IPS-11a (cell line): Measurements from ENCODE around the gene BNC1.

Experiments
- H3K4me3 ChIP-seq: one replicate; pipeline ENCODE4 v1.5.1; 2013; ENCODE audit warnings: low read depth, low read length, control low read depth

Gene BNC1, protein sequence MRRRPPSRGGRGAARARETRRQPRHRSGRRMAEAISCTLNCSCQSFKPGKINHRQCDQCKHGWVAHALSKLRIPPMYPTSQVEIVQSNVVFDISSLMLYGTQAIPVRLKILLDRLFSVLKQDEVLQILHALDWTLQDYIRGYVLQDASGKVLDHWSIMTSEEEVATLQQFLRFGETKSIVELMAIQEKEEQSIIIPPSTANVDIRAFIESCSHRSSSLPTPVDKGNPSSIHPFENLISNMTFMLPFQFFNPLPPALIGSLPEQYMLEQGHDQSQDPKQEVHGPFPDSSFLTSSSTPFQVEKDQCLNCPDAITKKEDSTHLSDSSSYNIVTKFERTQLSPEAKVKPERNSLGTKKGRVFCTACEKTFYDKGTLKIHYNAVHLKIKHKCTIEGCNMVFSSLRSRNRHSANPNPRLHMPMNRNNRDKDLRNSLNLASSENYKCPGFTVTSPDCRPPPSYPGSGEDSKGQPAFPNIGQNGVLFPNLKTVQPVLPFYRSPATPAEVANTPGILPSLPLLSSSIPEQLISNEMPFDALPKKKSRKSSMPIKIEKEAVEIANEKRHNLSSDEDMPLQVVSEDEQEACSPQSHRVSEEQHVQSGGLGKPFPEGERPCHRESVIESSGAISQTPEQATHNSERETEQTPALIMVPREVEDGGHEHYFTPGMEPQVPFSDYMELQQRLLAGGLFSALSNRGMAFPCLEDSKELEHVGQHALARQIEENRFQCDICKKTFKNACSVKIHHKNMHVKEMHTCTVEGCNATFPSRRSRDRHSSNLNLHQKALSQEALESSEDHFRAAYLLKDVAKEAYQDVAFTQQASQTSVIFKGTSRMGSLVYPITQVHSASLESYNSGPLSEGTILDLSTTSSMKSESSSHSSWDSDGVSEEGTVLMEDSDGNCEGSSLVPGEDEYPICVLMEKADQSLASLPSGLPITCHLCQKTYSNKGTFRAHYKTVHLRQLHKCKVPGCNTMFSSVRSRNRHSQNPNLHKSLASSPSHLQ

DNA sequence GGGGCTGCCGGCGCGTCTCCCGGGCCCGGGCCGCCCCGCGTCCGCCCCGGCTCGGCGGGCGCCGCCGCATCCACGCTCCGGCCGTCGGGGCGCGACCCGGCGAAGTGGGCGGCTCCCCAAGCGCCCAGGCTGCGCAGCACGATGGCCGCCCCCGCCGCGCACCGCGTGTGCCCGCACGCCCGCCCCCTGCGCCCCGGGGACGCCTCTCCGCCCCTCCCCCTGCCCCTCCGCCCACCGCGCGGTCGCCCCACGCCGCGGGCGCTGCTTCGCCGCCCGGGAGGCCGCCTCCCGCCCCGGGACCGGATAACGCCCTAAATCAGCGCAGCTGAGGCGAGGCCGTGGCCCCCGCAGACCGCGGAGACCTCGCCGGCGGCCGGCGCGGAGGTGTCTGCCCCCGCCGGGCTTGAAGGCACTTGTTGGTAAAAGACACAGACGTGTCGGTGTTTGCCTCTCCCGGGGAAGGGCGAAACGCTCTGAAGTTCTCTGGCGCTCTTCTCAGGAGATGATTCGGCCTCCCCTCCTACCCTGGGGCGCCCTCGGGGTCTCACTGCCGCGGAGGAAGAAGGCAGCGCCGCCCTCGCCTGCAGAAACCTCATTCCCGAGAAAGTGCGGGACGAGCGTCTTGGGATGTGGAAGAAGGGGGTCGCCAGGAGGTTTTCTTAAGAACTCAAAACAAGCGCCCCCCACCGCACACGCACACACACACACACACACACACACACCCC, at the start of gene BNC1:
Gene BNC1 (minus strand): TSS at position 106 of the 725 bp plus-strand sequence. CDS start 36 bp downstream, at position 70.
- H3K4me3 ChIP-seq: peak within 1 kb of the TSS; percentile 37

DNA sequence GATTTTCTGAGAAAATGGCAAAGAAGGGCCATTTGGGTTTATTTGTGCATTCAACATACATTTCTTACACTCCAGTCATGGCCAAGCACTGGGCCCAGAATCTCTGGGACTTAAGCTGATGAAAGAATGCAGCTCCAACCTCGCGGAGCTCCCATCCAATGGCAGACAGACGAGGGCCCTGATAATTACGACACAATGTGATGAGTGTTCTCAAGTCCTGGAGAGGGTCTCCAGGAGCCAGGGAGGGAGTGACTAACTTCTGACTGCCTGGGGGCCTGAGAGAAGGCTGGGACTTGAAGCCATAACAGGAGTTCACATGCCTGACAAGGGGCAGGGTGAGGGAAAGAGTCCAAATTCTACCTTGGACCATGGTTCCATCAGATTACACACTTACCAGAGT, 42.6 kb upstream of the BNC1 start:
- H3K4me3 ChIP-seq: no peak overlapping the region

DNA sequence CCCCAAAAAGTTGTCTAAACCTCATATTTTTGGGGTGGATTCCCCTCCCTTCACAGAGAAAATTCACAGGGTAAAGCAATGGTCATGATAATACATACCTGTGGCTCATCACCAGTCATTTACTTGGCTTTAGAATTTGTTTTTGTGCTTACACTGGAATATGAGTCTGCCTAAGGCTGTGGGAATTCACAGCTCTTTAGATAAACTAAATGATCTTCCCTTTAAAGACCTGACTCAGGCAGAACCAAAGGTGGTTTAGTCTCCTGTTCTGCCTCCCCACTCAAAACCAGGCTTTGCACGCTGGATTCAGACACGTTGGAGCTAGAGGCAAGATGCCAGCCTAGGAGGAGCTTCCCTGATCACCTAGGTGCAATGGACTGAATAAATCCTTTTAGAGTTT, 40.3 kb upstream of the BNC1 start:
- no peak overlapping the region for H3K4me3 ChIP-seq

DNA sequence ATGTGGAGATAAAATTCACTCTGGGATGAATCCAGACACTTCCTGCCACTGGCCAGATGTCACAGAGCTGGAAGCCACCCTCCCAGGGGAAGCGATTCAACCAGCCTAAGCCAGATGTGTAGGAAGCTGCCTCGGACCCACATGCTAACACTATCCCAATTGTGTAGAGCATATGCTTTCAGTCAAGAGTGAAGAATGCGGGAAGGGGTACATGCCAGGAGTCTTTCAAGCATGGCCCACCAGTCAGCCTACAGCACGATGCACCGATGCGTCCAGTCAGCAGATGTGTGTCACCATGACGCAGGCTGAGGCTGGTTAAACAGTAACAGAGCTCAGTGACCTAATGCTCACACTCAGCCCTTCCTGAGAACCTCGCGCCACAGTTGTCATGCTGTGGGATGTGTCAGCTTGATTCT, 38.8 kb upstream of the BNC1 start:
- H3K4me3 ChIP-seq: no peak overlapping the region

DNA sequence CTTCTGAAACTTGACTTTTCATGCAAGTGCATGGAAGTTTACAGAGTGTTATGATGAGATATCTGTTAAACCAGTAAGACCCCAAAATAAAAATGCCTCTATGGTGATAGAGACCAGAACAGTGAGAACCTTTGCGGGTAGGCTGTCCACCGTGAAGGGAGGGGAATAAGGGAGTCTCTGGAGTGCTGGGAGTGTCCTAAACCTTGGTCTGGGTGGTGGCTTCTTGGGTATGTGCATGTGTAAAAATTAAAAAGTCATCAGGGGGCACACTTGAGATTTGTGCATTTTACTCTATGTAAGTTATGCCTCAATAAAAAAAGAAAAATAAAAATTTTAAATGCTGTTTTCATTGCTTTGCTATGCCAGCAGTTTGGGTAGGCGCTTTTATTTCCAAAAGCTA, 38.2 kb upstream of the BNC1 start:
- no peak overlapping the region for H3K4me3 ChIP-seq

DNA sequence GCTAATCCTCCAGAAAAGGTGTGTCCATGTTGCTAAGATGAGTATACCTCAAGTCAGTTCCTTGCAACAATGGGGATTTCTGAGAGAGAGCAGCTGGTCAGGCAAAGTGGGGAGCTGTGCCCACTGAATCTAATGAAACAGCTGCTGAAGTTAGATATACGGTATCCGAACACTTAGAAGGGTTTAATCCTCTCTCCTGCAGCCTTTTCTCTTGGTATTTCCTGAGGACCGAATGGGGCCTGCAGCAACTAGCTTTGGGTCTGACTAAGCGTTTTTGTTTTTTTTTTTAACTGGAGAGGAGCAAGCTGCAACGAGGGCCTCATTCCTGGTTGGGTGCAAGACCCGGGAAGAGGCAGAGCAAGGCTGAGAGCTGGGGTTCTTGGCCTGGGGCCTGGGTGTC, 37.6 kb upstream of the BNC1 start:
- no peak overlapping the region for H3K4me3 ChIP-seq

DNA sequence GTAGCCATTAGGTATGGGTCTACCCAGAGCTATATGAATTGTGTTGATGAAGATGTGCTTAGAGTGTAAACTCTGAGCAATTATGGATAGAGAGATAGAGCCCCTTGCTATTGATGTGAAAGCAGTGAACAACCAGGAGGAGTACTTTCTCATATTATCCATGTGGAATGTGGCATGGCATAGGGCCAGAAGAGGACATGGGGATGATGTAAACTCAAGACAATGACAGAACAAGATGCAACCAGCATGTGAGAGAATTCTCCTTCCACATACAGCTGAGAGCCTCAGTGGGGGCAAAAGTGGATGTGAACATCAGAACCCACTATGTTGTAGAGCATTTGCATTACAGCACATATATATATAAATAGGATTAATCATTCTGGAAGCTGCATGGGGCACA, 36.4 kb upstream of the BNC1 start:
- H3K4me3 ChIP-seq: no peak overlapping the region

DNA sequence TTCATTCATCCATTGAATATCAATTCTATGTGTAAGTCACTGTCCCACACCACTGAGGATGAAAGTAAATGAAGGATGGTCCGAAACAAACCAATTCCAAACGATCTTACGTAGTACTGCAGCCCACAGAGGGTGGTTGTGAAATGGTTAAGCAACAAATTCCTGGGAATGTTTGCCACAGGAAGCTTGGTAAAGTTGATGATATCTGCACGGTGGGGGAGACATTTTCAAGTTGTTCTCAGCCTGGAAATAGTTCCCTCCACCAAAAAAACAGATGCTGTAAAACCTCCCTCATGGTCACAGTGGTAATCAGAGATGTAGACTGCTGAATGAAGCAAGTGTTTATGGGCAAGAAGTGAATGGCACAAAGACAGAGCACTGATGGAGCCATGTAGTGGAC, 35.9 kb upstream of the BNC1 start:
- H3K4me3 ChIP-seq: no peak overlapping the region

DNA sequence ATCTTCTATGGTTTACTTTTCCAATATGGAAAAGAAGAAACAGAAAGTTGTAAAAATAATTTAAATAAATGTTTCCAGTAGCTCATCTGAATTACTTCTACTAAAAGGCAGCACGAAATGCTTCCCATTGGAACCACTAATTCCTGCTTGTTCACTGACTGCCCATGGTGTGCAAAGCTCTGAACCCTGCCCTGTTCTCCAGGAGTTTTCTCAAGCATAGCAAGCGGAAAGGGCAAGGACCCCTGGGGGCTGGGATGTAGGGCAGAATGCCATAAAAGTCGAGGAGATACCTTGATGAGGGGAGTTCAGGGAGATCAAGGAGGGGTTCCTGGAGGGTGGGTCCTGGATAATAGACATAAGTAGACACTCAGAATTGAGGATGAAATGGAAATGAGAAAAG, 35.3 kb upstream of the BNC1 start:
- H3K4me3 ChIP-seq: no peak overlapping the region

DNA sequence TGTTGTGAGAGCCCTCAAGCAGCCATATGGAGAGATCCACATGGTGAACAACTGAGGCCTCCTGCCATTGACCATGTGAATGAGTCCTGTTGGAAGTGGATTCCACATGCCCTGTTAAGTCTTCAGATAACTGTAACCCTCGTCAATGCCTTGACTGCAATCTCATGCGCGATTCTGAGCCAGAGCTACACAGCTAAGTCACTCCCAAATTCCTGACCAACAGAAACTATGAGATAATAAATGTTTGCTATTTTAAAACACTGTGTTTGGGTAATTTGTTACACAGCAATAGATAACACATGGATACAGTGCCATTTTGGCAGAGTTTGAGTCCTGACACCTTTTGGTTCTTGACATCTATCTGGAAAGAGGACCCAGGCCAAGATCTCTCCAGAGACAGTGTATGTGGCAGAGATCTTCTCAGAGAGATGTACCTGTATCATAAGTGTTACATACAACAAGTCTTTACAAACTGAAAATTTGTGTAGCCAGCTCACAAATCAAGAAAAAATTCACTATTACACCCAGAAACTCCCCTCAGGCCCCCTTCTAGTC, 34.5 kb upstream of the BNC1 start:
- no peak overlapping the region for H3K4me3 ChIP-seq

DNA sequence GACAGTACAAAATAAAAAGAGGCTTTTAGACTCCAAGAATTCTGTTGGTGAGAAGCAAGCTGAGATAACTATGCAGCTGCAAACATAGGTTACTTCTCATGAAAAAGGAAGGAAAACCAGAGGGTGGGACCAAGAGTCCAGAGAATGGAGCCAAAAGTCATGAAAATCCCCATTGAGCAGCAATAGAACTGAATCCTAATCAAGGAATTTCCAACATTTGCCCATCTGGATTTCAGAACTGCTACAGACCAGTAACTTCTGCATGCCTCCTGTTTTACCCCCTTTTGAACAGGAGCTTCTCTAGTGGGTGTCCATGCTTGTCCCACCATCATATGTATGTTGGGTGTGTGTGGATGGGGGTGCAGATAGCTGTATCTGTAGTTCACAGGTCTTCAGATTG, 33.6 kb upstream of the BNC1 start:
- H3K4me3 ChIP-seq: no peak overlapping the region

DNA sequence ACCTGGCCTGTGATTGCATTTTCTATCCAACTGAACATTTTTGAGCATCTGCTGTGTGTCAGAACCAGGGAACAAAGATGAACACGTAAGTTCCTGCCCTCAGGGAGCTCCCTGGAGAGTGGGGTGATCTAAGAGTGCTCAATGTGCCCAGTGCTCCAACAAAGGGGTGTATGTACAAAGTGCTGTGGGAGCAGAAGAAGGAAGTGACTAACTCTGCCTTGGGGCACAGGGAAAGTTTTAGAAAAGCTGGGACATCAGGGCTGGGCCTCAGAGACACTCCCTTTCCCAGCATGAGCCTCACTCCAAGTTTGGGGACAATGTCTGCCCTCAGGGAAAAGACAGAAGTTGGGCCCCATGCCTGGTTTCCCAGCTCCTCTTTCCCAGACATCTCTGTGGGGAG, 27.6 kb upstream of the BNC1 start:
- H3K4me3 ChIP-seq: no peak overlapping the region

DNA sequence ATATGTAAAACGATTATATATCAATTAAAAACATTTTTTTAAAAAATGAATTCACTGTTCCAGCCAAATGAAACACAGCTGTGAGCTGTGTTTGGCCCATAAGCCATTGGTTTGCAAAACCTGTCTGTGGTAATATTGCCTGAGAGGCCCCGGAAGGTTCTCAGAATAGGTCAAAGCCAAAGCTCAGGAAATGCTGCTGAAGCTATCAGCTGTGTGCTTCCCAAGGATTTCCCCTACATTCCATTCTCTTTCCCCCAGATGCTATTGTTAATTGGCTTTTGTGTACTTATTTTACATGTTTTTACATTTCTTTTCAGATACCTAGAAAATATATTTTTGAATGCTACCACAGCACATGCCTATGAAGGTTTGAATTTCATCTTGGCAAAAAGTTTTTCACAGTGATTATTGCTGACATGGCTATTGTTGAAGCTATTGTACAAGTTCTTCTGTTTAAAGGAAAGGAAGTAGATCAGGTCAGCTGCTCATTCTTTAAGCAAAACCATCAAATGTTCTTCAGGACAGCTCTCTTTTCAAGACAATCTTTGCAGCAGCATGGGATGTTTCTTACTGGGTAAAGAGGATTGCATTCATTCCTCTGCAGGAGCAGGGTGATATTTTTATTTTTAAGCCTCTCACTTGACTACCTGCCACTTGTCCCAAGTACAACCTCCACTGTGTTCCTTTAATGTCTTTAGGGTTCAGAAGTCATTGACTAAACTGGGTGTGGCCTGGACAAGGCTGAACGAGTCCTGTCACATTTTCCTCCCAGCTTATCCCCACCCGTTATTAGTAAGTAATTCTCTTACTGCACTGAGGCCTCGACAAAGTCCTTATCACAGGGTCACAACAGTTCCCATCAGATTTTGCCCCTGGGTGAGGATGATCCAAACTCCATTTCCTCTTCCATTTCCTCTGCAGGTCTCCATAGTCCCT, 26.3 kb upstream of the BNC1 start:
- no peak overlapping the region for H3K4me3 ChIP-seq

DNA sequence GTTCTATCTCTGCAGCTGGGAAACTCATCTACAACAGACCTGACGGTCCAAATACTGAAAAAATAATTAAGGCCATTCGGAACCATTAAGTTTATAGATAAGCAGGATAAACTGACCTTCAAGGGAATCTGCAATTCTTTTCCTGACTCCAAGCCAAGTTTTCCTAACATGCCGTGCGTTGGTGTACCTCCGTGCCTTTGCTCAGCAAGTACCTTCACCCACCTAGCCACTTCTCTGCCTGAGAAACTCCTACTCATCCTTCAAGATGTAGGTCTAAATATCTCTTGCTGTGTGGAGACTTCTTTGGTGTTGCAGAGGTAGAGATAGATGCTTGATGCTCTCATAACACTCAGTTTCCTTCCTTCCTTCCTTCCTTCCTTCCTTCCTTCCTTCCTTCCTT, 24.2 kb upstream of the BNC1 start:
- H3K4me3 ChIP-seq: no peak overlapping the region

DNA sequence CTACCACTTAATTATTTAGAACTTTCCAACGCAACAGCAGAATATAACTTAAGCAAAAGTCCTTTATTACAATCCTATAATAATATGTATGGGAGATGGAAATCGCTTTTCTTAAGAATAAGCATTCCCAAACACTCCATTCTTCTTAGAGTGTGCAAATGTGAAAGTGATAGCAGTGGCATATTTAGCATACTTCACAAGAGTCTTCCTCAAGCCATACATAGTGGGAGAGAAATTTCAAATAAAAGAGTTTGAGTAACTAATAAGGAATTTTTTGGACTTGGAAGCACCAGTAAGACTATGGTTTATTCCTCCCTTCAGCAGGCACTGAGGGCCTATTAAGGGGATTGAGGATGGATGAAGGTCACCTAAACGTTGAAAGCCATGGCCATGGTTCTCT, 22.1 kb upstream of the BNC1 start:
- H3K4me3 ChIP-seq: no peak overlapping the region

DNA sequence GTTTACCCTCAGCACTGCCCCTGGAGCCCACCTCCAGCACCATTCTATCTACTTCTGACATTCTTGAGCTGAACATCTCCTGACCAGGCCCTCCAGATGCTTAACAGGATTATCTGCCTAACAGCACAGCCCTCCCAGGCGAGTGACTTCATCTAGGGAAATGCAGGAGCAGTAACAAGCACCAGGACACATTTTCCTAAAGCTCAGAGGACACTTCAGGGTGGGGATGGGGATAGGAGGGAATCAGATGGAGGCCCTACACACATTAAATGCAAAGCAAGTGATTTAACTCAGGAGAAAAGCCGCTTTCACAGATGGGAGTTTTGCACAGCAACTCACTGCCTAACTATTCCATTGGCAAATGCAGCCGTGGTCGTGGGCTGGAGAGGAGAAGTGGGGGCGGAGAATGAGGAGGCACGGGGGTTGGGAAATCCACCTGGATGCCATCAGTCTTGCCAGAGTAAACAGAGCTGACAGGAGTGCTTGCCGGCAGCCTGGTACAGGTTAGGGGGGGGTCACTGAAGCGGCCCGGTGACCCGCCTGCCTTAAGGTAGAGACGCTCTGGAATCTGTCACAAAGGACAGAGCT, 21.3 kb upstream of the BNC1 start:
- H3K4me3 ChIP-seq: no peak overlapping the region

DNA sequence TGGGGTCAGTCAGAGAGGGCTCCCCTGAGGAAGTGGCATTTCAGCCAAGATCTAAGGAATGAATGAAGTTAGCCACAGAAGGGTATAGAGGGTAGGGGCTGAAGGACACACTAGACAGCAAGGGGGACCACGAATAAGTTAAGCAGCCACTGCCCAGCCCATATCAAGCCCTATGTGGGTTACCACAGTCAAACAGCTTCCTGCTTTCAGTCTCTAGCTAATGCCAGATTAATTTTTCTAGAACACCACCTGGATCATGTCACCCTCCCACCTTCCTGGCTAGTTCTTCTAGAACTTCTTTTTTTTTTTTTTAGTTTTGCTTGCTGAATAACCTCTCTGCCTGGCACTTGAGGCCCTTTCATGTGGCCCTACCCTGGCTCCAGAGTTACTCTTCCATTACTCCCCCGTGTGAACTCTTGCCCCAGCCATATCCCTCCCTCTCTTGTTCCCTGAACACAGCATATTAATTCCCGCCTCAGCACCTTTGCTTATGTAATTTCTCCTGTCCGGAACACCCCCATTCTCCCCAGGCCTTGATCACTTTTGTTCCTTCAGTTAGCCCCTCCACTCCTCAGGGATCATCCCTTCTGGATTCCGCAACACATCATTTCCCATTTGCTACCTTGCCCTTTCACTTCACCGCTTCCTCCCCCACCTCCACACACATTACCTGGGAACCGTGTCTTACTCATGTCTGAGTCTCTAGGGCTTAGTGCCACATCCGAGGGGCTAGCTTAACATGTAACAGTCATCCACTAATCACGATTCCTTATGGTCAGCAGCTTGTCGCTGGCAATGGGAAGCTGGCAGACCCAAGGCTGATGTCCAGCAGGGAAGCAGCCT, 20.6 kb upstream of the BNC1 start:
- no peak overlapping the region for H3K4me3 ChIP-seq

DNA sequence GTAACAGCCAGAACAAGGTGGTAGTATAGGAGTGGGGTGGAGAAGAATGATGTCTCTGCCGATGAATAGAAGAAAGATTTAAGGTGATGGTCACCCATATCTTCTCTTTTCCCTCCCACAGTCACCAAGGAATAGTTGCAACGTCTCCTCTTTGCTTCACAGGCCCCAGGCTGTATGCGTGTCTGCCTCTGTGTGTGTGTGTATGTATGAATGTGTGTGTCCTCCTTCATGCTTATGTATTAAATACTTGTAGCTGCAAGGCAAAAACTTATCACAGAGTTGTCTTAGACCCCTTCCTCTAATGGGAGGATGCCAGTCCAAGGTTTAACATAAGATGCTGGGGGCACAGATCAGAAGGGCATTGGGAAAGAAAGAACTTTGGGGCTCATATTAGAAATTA, 19.1 kb upstream of the BNC1 start:
- H3K4me3 ChIP-seq: no peak overlapping the region

DNA sequence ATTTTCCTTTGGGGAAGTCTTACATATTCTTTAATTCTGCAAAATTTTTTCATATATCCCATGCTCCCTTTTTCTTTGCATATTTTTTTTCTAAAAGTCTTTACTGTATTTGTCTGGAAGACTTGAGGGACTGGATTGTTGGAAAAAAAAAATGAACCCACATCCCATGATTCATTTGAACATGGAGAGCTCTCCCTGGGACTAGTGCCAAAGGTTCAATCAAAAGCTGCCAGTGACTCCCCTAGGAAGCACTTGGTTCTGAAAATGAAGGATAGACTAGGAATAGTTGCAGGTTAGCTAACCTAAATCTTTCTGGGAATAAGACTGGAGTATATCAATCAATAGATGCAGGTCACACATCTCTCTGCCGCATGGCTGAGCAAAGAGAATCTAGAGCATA, 16.4 kb upstream of the BNC1 start:
- H3K4me3 ChIP-seq: no peak overlapping the region
